ENCODE measurements around the gene ANKIB1. TPM values are rescaled to one million over a fixed set of nuclear protein-coding genes. Genes with fewer than 3 reads are reported as not detected.
A peak's percentile ranks its signal among the peaks of the same experiment; 100 is the strongest.

Gene ANKIB1
- total and polyA plus RNA-seq, 2 experiments from 2014 or later: 6.3 to 17.2 TPM

GRCh38 chr7:92412745-92413144, 167.0 kb downstream of the ANKIB1 start:
- DNase-seq (ENCODE audit: low read depth in 1 of 2, low spot score in 1 of 2): no peak
- H3K4me1 ChIP-seq (ENCODE audit: low read depth): no peaks in the 10 kb centered on the region
- H3K36me3 ChIP-seq: no peaks in the 10 kb centered on the region
- H3K4me3 ChIP-seq: no peak overlapping the region
- H3K9me3 ChIP-seq (ENCODE audit: low read depth): no peaks in the 10 kb centered on the region
- no peak overlapping the region for H3K27ac ChIP-seq
- TF ChIP-seq CTCF (IDR thresholded peaks at IDR 0.05; ENCODE audit: low read depth, low read length): no peak
- H3K27me3 ChIP-seq: no peaks in the 10 kb centered on the region

GRCh38 chr7:92413550-92413949, 167.8 kb downstream of the ANKIB1 start:
- H3K36me3 ChIP-seq: no peaks in the 10 kb centered on the region
- no peak for TF ChIP-seq CTCF (IDR thresholded peaks at IDR 0.05; ENCODE audit: low read depth, low read length)
- H3K4me1 ChIP-seq (ENCODE audit: low read depth): no peaks in the 10 kb centered on the region
- DNase-seq (ENCODE audit: low read depth in 1 of 2, low spot score in 1 of 2): no peak
- H3K4me3 ChIP-seq: no peak overlapping the region
- H3K9me3 ChIP-seq (ENCODE audit: low read depth): no peaks in the 10 kb centered on the region
- H3K27ac ChIP-seq: no peak overlapping the region
- H3K27me3 ChIP-seq: no peaks in the 10 kb centered on the region

- Histone ChIP-seq H3K36me3 (no peaks in the 10 kb centered on the region), H3K27me3 (no peaks in the 10 kb centered on the region), H3K4me1 (ENCODE audit: low read depth) (no peaks in the 10 kb centered on the region), H3K27ac (no peak overlapping the region), H3K4me3 (no peak overlapping the region), H3K9me3 (ENCODE audit: low read depth) (no peaks in the 10 kb centered on the region)
- no peak for TF ChIP-seq CTCF (IDR thresholded peaks at IDR 0.05; ENCODE audit: low read depth, low read length)
- DNase-seq (ENCODE audit: low read depth in 1 of 2, low spot score in 1 of 2): peak in 1 of 2 donors; percentile 9
Measured at GRCh38 chr7:92415225-92415624, 169.5 kb downstream of the ANKIB1 start.

- Histone ChIP-seq H3K4me3 (no peak overlapping the region), H3K4me1 (ENCODE audit: low read depth) (no peaks in the 10 kb centered on the region), H3K36me3 (no peaks in the 10 kb centered on the region), H3K27ac (no peak overlapping the region), H3K27me3 (no peaks in the 10 kb centered on the region), H3K9me3 (ENCODE audit: low read depth) (no peaks in the 10 kb centered on the region)
- DNase-seq (ENCODE audit: low read depth in 1 of 2, low spot score in 1 of 2): peak; percentile 19 to 63
- TF ChIP-seq CTCF (IDR thresholded peaks at IDR 0.05; ENCODE audit: low read depth, low read length): no peak
Measured at GRCh38 chr7:92417913-92418312, 172.1 kb downstream of the ANKIB1 start.

- Histone ChIP-seq H3K9me3 (ENCODE audit: low read depth) (no peaks in the 10 kb centered on the region), H3K27ac (no peak overlapping the region), H3K36me3 (no peaks in the 10 kb centered on the region), H3K4me1 (ENCODE audit: low read depth) (peaks cover 5% of the 10 kb centered on the region), H3K27me3 (no peaks in the 10 kb centered on the region), H3K4me3 (no peak overlapping the region)
- DNase-seq (ENCODE audit: low read depth in 1 of 2, low spot score in 1 of 2): peak; percentile 13 to 73
- no peak for TF ChIP-seq CTCF (IDR thresholded peaks at IDR 0.05; ENCODE audit: low read depth, low read length)
Measured at GRCh38 chr7:92421676-92422435, 176.1 kb downstream of the ANKIB1 start.
